HepG2 (cell line): ENCODE measurements around the gene ABHD12. TPM values are rescaled to one million over a fixed set of nuclear protein-coding genes. Genes with fewer than 3 reads are reported as not detected.

Source experiments
- CEBPB ChIP-seq: IDR thresholded peaks from 2 replicates; pipeline ENCODE4 v1.6.1; 2011; ENCODE audit warnings: low read depth, low read length, improper control_type of control experiment, borderline replicate concordance
- CENPX ChIP-seq: sonication (generic); formaldehyde crosslinking; IDR thresholded peaks from 2 replicates; pipeline ENCODE4 v1.9.0; 2021; ENCODE audit warnings: mild to moderate bottlenecking, missing genetic modification reagents, moderate library complexity
- ETV6 ChIP-seq: sonication (generic); formaldehyde crosslinking; conservative IDR thresholded peaks from 2 replicates; pipeline ENCODE4 v1.4.0; 2020; ENCODE audit warnings: missing genetic modification reagents
- KMT2B ChIP-seq: IDR thresholded peaks from 2 replicates; pipeline ENCODE4 v1.6.1; 2016; ENCODE audit warnings: missing genetic modification reagents, missing compliant biosample characterization
- MXD3 ChIP-seq: IDR thresholded peaks from 2 replicates; pipeline ENCODE4 v1.6.1; 2016; ENCODE audit warnings: mild to moderate bottlenecking, missing biosample characterization, missing genetic modification reagents
- NFKB2 ChIP-seq: sonication (generic); formaldehyde crosslinking; IDR thresholded peaks from 2 replicates; pipeline ENCODE4 v1.4.0; 2020; ENCODE audit warnings: missing genetic modification reagents, borderline replicate concordance
- PATZ1 ChIP-seq: sonication (generic); formaldehyde crosslinking; IDR thresholded peaks from 2 replicates; pipeline ENCODE4 v1.4.0; 2020; ENCODE audit warnings: missing genetic modification reagents
- PBX2 ChIP-seq: IDR thresholded peaks from 2 replicates; pipeline ENCODE4 v1.6.1; 2016; ENCODE audit warnings: control low read depth
- PRMT3 ChIP-seq: sonication (generic); formaldehyde crosslinking; IDR thresholded peaks from 2 replicates; pipeline ENCODE4 v1.8.1; 2022; ENCODE audit warnings: low read depth, mild to moderate bottlenecking, moderate library complexity, missing genetic modification reagents, borderline replicate concordance
- RARA ChIP-seq: IDR thresholded peaks from 2 replicates; pipeline ENCODE4 v1.6.1; 2016; ENCODE audit warnings: missing genetic modification reagents, missing compliant biosample characterization
- SPEN ChIP-seq: sonication (generic); formaldehyde crosslinking; IDR thresholded peaks from 2 replicates; pipeline ENCODE4 v1.5.1; 2020; ENCODE audit warnings: low read depth, mild to moderate bottlenecking, missing genetic modification reagents
- SSRP1 ChIP-seq: IDR thresholded peaks from 2 replicates; pipeline ENCODE4 v1.6.1; 2016; ENCODE audit warnings: control low read depth
- XBP1 ChIP-seq: sonication (generic); formaldehyde crosslinking; IDR thresholded peaks from 2 replicates; pipeline ENCODE4 v1.5.0; 2020; ENCODE audit warnings: missing genetic modification reagents
- ZBTB33 ChIP-seq: sonication (generic); formaldehyde crosslinking; IDR thresholded peaks from 2 replicates; pipeline ENCODE4 v1.4.0; 2020; ENCODE audit warnings: missing genetic modification reagents
- ZNF564 ChIP-seq: sonication (generic); formaldehyde crosslinking; IDR thresholded peaks from 2 replicates; pipeline ENCODE4 v1.8.1; 2023; ENCODE audit warnings: mild to moderate bottlenecking, missing genetic modification reagents
- ZNF576 ChIP-seq: sonication (generic); formaldehyde crosslinking; IDR thresholded peaks from 2 replicates; pipeline ENCODE4 v1.4.0; 2020; ENCODE audit warnings: mild to moderate bottlenecking, missing genetic modification reagents
- ZNF607 ChIP-seq: sonication (generic); formaldehyde crosslinking; IDR thresholded peaks from 2 replicates; pipeline ENCODE4 v1.5.1; 2020; ENCODE audit warnings: missing genetic modification reagents, mild to moderate bottlenecking, borderline replicate concordance
- ZNF710 ChIP-seq: sonication (generic); formaldehyde crosslinking; IDR thresholded peaks from 2 replicates; pipeline ENCODE4 v1.5.0; 2020; ENCODE audit warnings: mild to moderate bottlenecking, missing genetic modification reagents, borderline replicate concordance
- polyA plus RNA-seq, 8 experiments: library from polyadenylated mRNA; depleted of rRNA in 3 of 8; stranded (reverse) in 7 of 8; unstranded in 1 of 8; fragments of >200 nt; fragmentation: Illumina TruSeq in 4 of 8; extraction: Trizol in 4 of 8; gene quantifications; 2 replicates each; pipeline versions ENCODE4 v1.2.1 to v1.2.3, GENCODE V29; 2011 to 2016; ENCODE audit warnings: low read depth in 4 of 8, missing spikeins in 1 of 8, mixed read lengths in 1 of 8; ENCODE audit not compliant: insufficient read depth in 1 of 8
- total RNA-seq, 5 experiments: library from RNA; depleted of rRNA; stranded (reverse); fragments of >200 nt; fragmentation: Illumina TruSeq; extraction: Trizol; gene quantifications; 2 replicates each; pipeline ENCODE4 v1.2.3, GENCODE V29; 2016; ENCODE audit warnings: low read depth in 1 of 5

The ABHD12 gene
- total and polyA plus RNA-seq, 2 of the 13 experiments (the other 11 are each of a cell fraction or from before 2014, with no cell fraction given) = 23.5 to 72.1 TPM

- peak; percentile 99 for TF ChIP-seq PATZ1 (CRISPR knock-in tag)
- TF ChIP-seq XBP1 = no peak
- no peak; the same call in 1 of the 2 replicates for TF ChIP-seq PRMT3 (CRISPR knock-in tag)
- no peak for TF ChIP-seq RARA (CRISPR knock-in tag)
- TF ChIP-seq MXD3 (CRISPR knock-in tag) = peak; percentile 39; the same call in 1 of the 2 replicates
- TF ChIP-seq ZNF607 (CRISPR knock-in tag) = peak; percentile 65; the same call in 1 of the 2 replicates
- 0 out of 2 replicates have a peak, but pooled peaks have one; percentile 81 for TF ChIP-seq SSRP1 (CRISPR knock-in tag)
- peak; percentile 87; the same call in 1 of the 2 replicates for TF ChIP-seq NFKB2 (CRISPR knock-in tag)
- peak; percentile 89 for TF ChIP-seq ETV6 (CRISPR knock-in tag)
- peak; percentile 69; the same call in 1 of the 2 replicates for TF ChIP-seq KMT2B (CRISPR knock-in tag)
- TF ChIP-seq ZNF564 = no peak
- TF ChIP-seq ZNF710 (CRISPR knock-in tag) = peak; percentile 39; the same call in 1 of the 2 replicates
- TF ChIP-seq ZNF576 = peak; percentile 31; the same call in 1 of the 2 replicates
- no peak for TF ChIP-seq CENPX (CRISPR knock-in tag)
- no peak for TF ChIP-seq PBX2
- peak; percentile 98 for TF ChIP-seq ZBTB33 (CRISPR knock-in tag)
- no peak for TF ChIP-seq CEBPB
- TF ChIP-seq SPEN (CRISPR knock-in tag) = no peak; the same call in 1 of the 2 replicates
Observed at GRCh38 chr20:25294459-25295385, 95.9 kb downstream of the ABHD12 start (continued).
